ENCODE results near the gene STK10. TPM values are rescaled to one million over a fixed set of nuclear protein-coding genes. Genes with fewer than 3 reads are reported as not detected.

STK10 gene
- total and polyA plus RNA-seq, 2 donors (not counting 1 experiment from before 2014, with no cell fraction given), result 97.9 to 253 TPM

DNA sequence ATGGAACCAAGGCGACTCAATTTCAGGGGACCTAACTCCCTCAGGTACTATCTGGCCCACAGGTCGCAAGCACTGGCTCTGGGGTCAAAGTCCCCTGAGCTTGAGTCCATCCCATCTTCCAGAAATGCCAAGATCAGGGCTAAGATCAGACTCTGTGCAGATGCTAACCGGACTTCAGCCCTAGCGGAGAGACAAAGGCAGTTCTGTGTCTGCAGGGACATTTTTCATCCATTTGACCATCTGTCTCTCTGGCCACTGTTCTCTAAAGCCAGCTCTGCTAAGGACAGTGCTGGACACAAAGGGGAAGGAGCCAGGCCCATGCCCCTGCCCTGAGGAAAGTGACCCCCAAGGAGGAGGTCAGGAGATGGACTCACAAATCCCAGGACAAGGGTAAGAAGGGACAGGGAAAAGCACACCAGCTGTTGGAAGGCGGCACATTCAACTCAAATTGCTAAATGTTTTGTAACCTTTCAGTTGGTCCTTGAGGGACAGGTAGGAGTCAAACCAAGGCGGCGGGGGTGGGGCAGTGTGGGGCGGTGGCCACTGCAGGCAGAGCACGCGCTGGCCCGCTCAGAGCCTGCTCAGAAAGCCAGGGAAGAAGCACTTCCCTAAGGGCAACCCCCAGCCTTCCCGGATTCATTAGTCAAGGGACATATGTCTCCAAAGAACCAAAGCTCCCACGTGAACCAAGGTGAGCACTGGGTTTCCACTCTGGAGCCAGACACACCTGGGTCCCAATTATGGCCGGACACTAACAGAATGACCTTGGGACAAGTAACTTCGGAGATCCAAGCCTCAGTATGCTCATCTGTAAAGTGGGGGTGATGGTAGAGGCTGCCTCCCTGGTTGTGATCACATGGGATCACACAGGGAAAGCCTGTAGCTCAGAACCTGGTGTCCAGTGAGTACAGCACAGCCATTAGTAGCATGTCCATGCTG, 42.8 kb downstream of the STK10 start:
- Histone ChIP-seq H3K27me3 (replicated peaks in 1 of 4; ENCODE audit: control extremely low read depth in 1 of 4, control insufficient read depth in 3 of 4, insufficient read depth in 4 of 4, low read length in 3 of 4) (no peaks in the 10 kb centered on the region), H3K4me2 (replicated peaks; ENCODE audit: low read depth, low read length, poor library complexity, severe bottlenecking) (no peak overlapping the region), H4K20me1 (ENCODE audit: control insufficient read depth, insufficient read depth, low read length, poor library complexity, severe bottlenecking) (peaks cover 95% of the 10 kb centered on the region), H3K79me2 (ENCODE audit: control insufficient read depth, insufficient read depth, low read length) (peaks cover 97% of the 10 kb centered on the region), H3K9ac (ENCODE audit: low read length) (no peak overlapping the region), H2AFZ (ENCODE audit: insufficient read depth, low read depth, low read length, poor library complexity, severe bottlenecking) (no peak overlapping the region), H3K9me3 (ENCODE audit: control extremely low read depth in 1 of 3, control insufficient read depth in 2 of 3, insufficient read depth in 1 of 3, low read length in 2 of 3) (no peaks in the 10 kb centered on the region), H3K36me3 (replicated peaks in 1 of 2; ENCODE audit: control extremely low read depth in 1 of 2, control insufficient read depth in 1 of 2, extremely low read depth in 1 of 2, insufficient read depth in 2 of 2, low read length in 1 of 2) (peaks cover 4 to 46% of the 10 kb centered on the region in 2 experiments), H3K4me3 (ENCODE audit: control extremely low read depth in 1 of 5, extremely low read depth in 1 of 5, insufficient read depth in 1 of 5, low read depth in 2 of 5, low read length in 4 of 5) (no peak overlapping the region), H3K4me1 (ENCODE audit: control insufficient read depth in 2 of 2, insufficient read depth in 2 of 2, low read length in 2 of 2) (peaks cover 13 to 25% of the 10 kb centered on the region in 2 donors), H3K27ac (ENCODE audit: low read length in 2 of 2) (peak overlapping the region in 1 of 2 donors; percentile 55)
- TF ChIP-seq, protein P1, sequence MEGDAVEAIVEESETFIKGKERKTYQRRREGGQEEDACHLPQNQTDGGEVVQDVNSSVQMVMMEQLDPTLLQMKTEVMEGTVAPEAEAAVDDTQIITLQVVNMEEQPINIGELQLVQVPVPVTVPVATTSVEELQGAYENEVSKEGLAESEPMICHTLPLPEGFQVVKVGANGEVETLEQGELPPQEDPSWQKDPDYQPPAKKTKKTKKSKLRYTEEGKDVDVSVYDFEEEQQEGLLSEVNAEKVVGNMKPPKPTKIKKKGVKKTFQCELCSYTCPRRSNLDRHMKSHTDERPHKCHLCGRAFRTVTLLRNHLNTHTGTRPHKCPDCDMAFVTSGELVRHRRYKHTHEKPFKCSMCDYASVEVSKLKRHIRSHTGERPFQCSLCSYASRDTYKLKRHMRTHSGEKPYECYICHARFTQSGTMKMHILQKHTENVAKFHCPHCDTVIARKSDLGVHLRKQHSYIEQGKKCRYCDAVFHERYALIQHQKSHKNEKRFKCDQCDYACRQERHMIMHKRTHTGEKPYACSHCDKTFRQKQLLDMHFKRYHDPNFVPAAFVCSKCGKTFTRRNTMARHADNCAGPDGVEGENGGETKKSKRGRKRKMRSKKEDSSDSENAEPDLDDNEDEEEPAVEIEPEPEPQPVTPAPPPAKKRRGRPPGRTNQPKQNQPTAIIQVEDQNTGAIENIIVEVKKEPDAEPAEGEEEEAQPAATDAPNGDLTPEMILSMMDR (IDR thresholded peaks at IDR 0.05), result no peak
- TF ChIP-seq EZH2 (IDR thresholded peaks at IDR 0.05; ENCODE audit: borderline replicate concordance, insufficient read depth, low read depth, low read length, poor library complexity, severe bottlenecking), result no peak
- ChIA-PET CTCF (interaction anchor here (0.7 kb wide), 1 partner anchor 12 kb away, joined by 3 read pairs; no protein-coding TSS in a partner anchor), POLR2A (interaction anchor here (0.6 kb wide), 1 partner anchor 125 kb away, joined by 7 read pairs; no protein-coding TSS in a partner anchor)
- WGBS (ENCODE audit: insufficient coverage), result 90% methylated on average over 14 of the region's 15 CpGs
- DNase-seq, result no peak
- Mint-ChIP-seq H3K9me3 (ENCODE audit: insufficient read depth) (no peaks in the 10 kb centered on the region), H3K27me3 (no peaks in the 10 kb centered on the region), H3K27ac (peak overlapping the region; percentile 83), H3K4me1 (peaks cover 59% of the 10 kb centered on the region), H3K4me3 (no peak overlapping the region)
- intact Hi-C loops (cut with micrococcal nuclease), result no loop called here
- no peak for ATAC-seq (ENCODE audit: low read depth)
